ENCODE measurements around the gene GNAQ.

DNA sequence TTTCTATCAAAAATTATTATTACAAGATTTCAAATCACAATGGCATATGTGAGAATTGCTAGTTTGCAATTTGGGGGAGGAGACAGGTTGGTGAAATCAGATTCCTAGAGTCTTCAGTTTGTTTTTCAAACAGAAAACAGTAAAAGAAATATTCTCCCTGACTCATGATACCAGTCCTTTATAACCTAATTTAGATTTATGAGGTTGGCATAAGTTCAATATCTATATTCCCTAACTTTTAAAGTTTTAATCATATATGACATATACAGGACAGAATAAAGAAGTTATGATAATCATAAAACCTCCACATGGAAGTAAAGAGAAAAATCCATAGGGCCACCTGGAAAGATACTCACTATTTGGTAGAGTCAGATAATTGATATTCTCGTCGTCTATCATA is 216.4 kb downstream of the GNAQ start:
- TF ChIP-seq CTCF (IDR thresholded peaks at IDR 0.05): no peak
- TF ChIP-seq EZH2 (IDR thresholded peaks at IDR 0.05; ENCODE audit: borderline replicate concordance, insufficient read depth, low read depth, low read length, poor library complexity, severe bottlenecking): no peak

Data from B cell (primary cell).